ENCODE data around the gene PLA2G6.
"Not testable (repeated sequence)": the region's sequence is repeated elsewhere in the genome, so short reads cannot be mapped to it uniquely, and the experiment has no call there.

Gene PLA2G6

GRCh38 chr22:38080474-38080849, 101.2 kb downstream of the PLA2G6 start:
- no peak overlapping the region for H3K4me3 ChIP-seq (ENCODE audit: low read length)

DNA sequence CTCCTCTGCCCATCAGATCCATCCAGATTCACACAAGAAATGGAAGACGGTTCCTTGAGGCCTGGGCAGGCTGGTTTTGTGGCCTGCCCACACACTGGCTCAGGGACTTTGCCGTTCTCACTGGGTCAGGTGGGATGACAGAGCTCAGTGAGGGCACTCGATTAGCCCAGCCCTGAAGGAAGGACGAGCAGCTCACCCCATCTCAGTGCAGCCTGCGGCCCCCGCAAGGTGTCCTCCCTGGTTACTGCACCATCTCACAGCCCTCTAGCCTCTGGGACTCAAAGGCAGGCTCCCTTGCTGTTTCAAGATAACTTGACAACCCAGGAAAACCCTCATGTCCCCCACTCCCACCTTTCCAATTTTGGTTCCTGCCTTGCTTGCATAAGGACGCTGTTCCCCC, 101.8 kb downstream of the PLA2G6 start:
- H3K27ac ChIP-seq (ENCODE audit: low read length) = no peak overlapping the region
- no peak overlapping the region for H3K9ac ChIP-seq (ENCODE audit: low read length)
- no peaks in the 10 kb centered on the region for H3K36me3 ChIP-seq (ENCODE audit: control insufficient read depth, low read depth, low read length)
- peaks cover 27% of the 10 kb centered on the region for H3K27me3 ChIP-seq (ENCODE audit: control insufficient read depth, insufficient read depth, low read length)
- H3K4me3 ChIP-seq (ENCODE audit: low read length) = no peak overlapping the region
- H3K4me1 ChIP-seq (ENCODE audit: control insufficient read depth, low read depth, low read length) = peaks cover 4% of the 10 kb centered on the region
- H3K9me3 ChIP-seq (ENCODE audit: control insufficient read depth, low read depth, low read length) = no peaks in the 10 kb centered on the region

More at GRCh38 chr22:38080474-38080849, 101.2 kb downstream of the PLA2G6 start:
- Histone ChIP-seq H3K27ac (ENCODE audit: low read length) (no peak overlapping the region), H3K27me3 (ENCODE audit: control insufficient read depth, insufficient read depth, low read length) (peaks cover 27% of the 10 kb centered on the region), H3K9me3 (ENCODE audit: control insufficient read depth, low read depth, low read length) (no peaks in the 10 kb centered on the region), H3K4me1 (ENCODE audit: control insufficient read depth, low read depth, low read length) (peaks cover 4% of the 10 kb centered on the region), H3K9ac (ENCODE audit: low read length) (no peak overlapping the region), H3K36me3 (ENCODE audit: control insufficient read depth, low read depth, low read length) (no peaks in the 10 kb centered on the region)

DNA sequence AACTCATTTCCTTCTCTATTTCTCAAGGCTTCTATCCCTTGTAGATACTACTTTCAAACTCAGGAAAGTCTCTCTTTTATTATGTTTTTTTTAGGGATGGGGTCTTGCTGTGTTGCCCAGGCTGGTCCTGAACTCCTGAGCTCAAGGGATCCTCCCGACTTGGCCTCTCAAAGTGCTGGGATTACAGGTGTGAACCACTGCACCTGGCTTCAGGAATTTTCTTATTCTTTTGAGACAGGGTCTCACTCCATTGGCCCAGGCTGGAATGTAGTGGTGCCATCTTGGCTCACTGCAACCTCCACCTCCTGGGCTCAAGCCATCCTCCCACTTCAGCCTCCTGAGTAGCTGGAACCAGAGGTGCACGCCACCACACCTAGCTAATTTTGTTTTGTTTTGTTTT, 102.4 kb downstream of the PLA2G6 start:
- not testable (repeated sequence) for H3K36me3 ChIP-seq (ENCODE audit: control insufficient read depth, low read depth, low read length); H3K4me1 ChIP-seq (ENCODE audit: control insufficient read depth, low read depth, low read length); H3K9me3 ChIP-seq (ENCODE audit: control insufficient read depth, low read depth, low read length); H3K27ac ChIP-seq (ENCODE audit: low read length); H3K9ac ChIP-seq (ENCODE audit: low read length); H3K4me3 ChIP-seq (ENCODE audit: low read length)
- H3K27me3 ChIP-seq (ENCODE audit: control insufficient read depth, insufficient read depth, low read length) = peaks cover 27% of the 10 kb centered on the region

DNA sequence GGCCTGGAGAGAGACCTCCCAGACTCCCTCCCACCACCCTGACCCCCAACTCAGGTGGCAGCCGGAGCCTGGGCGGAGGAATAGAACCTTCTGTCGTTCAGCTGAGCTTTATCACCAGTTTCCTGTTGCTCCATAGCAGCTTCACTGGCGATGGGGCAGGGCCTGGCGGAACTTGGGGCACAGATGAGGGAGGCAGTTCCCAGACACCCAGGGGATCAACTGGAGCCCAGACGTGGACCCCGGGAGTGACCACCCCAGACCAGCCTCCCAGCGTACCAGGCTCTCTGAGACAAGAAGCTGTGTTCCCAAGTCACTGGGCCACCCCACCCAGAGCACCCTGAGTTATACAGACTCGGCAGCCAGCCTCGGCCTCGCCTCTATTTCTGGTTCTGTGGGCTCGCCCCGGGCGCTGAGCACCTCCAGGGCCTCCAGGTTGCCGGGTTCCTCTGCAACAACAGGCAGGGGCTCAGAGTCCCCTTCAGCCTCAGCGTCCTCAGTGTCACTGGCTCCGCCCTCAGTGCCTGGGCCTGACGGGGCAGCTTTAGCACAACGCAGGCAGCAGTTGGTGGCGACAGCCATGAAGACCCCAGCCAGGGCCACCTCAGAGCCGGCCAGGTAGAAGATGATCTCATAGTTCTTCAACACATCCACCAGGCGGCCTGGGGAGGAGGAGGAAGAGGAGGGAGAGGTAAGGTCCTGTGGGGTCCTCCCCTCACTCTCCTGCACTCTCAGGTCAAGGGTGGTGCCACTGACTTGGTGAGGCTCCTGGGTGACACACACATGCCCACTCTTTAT, 103.4 kb downstream of the PLA2G6 start:
- Histone ChIP-seq H3K4me3 (ENCODE audit: low read length) (no peak overlapping the region), H3K9ac (ENCODE audit: low read length) (no peak overlapping the region), H3K27me3 (ENCODE audit: control insufficient read depth, insufficient read depth, low read length) (peaks cover 27% of the 10 kb centered on the region), H3K9me3 (ENCODE audit: control insufficient read depth, low read depth, low read length) (no peaks in the 10 kb centered on the region), H3K4me1 (ENCODE audit: control insufficient read depth, low read depth, low read length) (no peaks in the 10 kb centered on the region), H3K36me3 (ENCODE audit: control insufficient read depth, low read depth, low read length) (peaks cover 3% of the 10 kb centered on the region), H3K27ac (ENCODE audit: low read length) (no peak overlapping the region)

GRCh38 chr22:38077595-38077994, 104.0 kb downstream of the PLA2G6 start:
- Histone ChIP-seq H3K9ac (ENCODE audit: low read length) (no peak overlapping the region), H3K36me3 (ENCODE audit: control insufficient read depth, low read depth, low read length) (peaks cover 9% of the 10 kb centered on the region), H3K9me3 (ENCODE audit: control insufficient read depth, low read depth, low read length) (no peaks in the 10 kb centered on the region), H3K4me3 (ENCODE audit: low read length) (no peak overlapping the region), H3K4me1 (ENCODE audit: control insufficient read depth, low read depth, low read length) (no peaks in the 10 kb centered on the region), H3K27me3 (ENCODE audit: control insufficient read depth, insufficient read depth, low read length) (peaks cover 27% of the 10 kb centered on the region), H3K27ac (ENCODE audit: low read length) (no peak overlapping the region)

- Histone ChIP-seq H3K27ac (ENCODE audit: low read length) (no peak overlapping the region), H3K36me3 (ENCODE audit: control insufficient read depth, low read depth, low read length) (peaks cover 14% of the 10 kb centered on the region)
Measured at GRCh38 chr22:38077096-38077495, 104.5 kb downstream of the PLA2G6 start.

DNA sequence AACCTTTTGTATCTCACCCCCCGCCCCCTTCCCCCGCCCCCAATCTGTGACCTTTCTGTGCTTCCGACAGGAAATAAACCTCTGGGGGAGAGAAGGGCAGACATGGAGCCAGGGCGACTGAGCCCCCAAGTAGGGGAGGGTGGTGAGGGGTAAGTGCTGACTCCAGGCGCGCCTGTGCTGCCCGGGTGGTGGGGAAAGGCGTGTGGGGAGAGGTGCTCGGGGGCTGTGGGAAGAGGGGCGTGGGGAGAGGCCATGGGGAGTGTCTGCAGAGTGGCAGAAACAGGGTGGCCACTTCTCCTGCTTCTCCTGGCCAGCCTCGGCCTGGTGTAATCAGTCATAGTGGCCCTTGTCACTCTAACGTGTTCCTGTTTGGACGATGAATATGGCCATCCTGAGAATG, 105.7 kb downstream of the PLA2G6 start:
- Histone ChIP-seq H3K9ac (ENCODE audit: low read length) (no peak overlapping the region), H3K27me3 (ENCODE audit: control insufficient read depth, insufficient read depth, low read length) (peaks cover 14% of the 10 kb centered on the region), H3K4me1 (ENCODE audit: control insufficient read depth, low read depth, low read length) (no peaks in the 10 kb centered on the region), H3K4me3 (ENCODE audit: low read length) (no peak overlapping the region), H3K36me3 (ENCODE audit: control insufficient read depth, low read depth, low read length) (peaks cover 24% of the 10 kb centered on the region), H3K9me3 (ENCODE audit: control insufficient read depth, low read depth, low read length) (no peaks in the 10 kb centered on the region), H3K27ac (ENCODE audit: low read length) (no peak overlapping the region)

More at GRCh38 chr22:38077096-38077495, 104.5 kb downstream of the PLA2G6 start:
- Histone ChIP-seq H3K9me3 (ENCODE audit: control insufficient read depth, low read depth, low read length) (no peaks in the 10 kb centered on the region), H3K4me3 (ENCODE audit: low read length) (no peak overlapping the region), H3K27me3 (ENCODE audit: control insufficient read depth, insufficient read depth, low read length) (peaks cover 23% of the 10 kb centered on the region), H3K4me1 (ENCODE audit: control insufficient read depth, low read depth, low read length) (no peaks in the 10 kb centered on the region), H3K9ac (ENCODE audit: low read length) (no peak overlapping the region)

GRCh38 chr22:38075105-38075825, 106.4 kb downstream of the PLA2G6 start:
- Histone ChIP-seq H3K4me3 (ENCODE audit: low read length) (no peak overlapping the region), H3K9me3 (ENCODE audit: control insufficient read depth, low read depth, low read length) (no peaks in the 10 kb centered on the region), H3K4me1 (ENCODE audit: control insufficient read depth, low read depth, low read length) (no peaks in the 10 kb centered on the region), H3K9ac (ENCODE audit: low read length) (no peak overlapping the region), H3K27me3 (ENCODE audit: control insufficient read depth, insufficient read depth, low read length) (peaks cover 7% of the 10 kb centered on the region), H3K36me3 (ENCODE audit: control insufficient read depth, low read depth, low read length) (peaks cover 24% of the 10 kb centered on the region), H3K27ac (ENCODE audit: low read length) (no peak overlapping the region)

GRCh38 chr22:38074181-38075104, 107.2 kb downstream of the PLA2G6 start:
- Histone ChIP-seq H3K36me3 (ENCODE audit: control insufficient read depth, low read depth, low read length) (peaks cover 24% of the 10 kb centered on the region), H3K27ac (ENCODE audit: low read length) (no peak overlapping the region), H3K27me3 (ENCODE audit: control insufficient read depth, insufficient read depth, low read length) (no peaks in the 10 kb centered on the region), H3K4me3 (ENCODE audit: low read length) (no peak overlapping the region), H3K9ac (ENCODE audit: low read length) (no peak overlapping the region), H3K9me3 (ENCODE audit: control insufficient read depth, low read depth, low read length) (no peaks in the 10 kb centered on the region), H3K4me1 (ENCODE audit: control insufficient read depth, low read depth, low read length) (no peaks in the 10 kb centered on the region)

- H3K9me3 ChIP-seq (ENCODE audit: control insufficient read depth, low read depth, low read length) = no peaks in the 10 kb centered on the region
- no peak overlapping the region for H3K9ac ChIP-seq (ENCODE audit: low read length)
- H3K4me1 ChIP-seq (ENCODE audit: control insufficient read depth, low read depth, low read length) = no peaks in the 10 kb centered on the region
- H3K4me3 ChIP-seq (ENCODE audit: low read length) = no peak overlapping the region
- no peak overlapping the region for H3K27ac ChIP-seq (ENCODE audit: low read length)
- no peaks in the 10 kb centered on the region for H3K27me3 ChIP-seq (ENCODE audit: control insufficient read depth, insufficient read depth, low read length)
- H3K36me3 ChIP-seq (ENCODE audit: control insufficient read depth, low read depth, low read length) = peaks cover 24% of the 10 kb centered on the region
Measured at GRCh38 chr22:38073150-38074130, 108.2 kb downstream of the PLA2G6 start.
